ENCODE results near the gene ARFIP1.
"Not testable (repeated sequence)": the region's sequence is repeated elsewhere in the genome, so short reads cannot be mapped to it uniquely, and the experiment has no call there.

The ARFIP1 gene

DNA sequence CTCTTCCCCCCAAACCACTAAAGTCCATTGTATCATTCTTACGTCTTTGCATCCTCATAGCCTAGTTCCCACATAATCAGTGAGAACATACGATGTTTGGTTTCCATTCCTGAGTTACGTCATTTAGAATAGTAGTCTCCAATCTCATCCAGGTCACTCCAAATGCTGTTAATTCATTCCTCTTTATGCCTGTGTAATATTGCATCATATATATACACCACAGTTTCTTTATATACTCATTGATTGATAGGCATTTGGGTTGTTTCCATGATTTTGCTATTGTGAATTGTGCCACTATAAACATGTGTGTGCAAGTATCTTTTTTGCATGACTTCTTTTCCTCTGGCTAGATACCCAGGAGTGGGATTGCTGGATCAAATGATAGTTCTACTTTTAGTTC, 57.2 kb downstream of the ARFIP1 start:
- no peak for DNase-seq (ENCODE audit: low read depth in 1 of 2, low spot score in 1 of 2)

DNA sequence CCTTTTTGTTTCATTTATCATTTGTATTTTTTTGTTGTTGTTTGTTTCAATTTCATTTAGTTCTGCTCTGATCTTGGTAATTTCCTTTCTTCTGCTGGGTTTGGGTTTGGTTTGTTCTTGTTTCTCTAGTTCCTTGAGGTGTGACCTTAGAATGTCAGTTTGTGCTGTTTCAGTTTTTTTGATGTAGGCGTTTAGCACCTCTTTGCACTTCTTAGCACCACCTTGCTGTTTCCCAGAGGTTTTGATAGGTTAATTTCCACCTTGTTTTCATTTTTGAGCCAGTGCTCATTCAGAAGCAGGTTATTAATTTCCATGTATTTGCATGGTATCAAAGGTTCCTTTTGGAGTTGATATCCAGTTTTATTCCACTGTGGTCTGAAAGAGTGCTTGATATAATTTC, 60.0 kb downstream of the ARFIP1 start:
- not testable (repeated sequence) for DNase-seq (ENCODE audit: low read depth in 1 of 2, low spot score in 1 of 2)

DNA sequence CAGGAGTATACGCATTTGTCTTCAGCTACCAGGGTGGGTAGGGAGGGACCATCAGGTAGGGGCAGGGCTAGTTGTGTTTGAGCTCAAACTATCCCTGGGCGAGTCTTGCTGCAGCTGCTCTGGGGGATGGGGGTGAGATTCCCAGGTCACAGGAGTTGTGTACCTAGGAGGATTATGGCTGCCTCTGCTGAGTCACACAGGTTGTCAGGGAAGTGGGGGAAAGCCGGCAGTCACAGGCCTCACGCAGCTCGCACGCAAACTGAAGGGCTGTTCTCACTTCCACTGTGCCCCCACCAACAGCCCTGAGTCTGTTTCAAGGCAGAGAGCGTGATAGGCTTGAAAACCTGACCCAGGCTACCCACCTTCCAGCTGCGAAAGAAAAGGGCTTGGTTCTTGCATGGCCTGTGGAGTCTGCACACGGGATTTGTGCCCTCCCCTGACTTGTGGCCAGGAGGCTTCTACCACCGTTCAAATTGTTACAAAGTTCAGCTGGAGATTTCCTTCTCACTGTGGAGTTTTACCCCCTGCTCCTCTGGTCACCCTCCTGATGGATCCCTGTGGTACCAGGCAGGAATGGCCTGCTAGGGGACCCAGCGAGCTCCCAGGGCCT, 63.8 kb downstream of the ARFIP1 start:
- DNase-seq (ENCODE audit: low read depth in 1 of 2, low spot score in 1 of 2) = no peak

DNA sequence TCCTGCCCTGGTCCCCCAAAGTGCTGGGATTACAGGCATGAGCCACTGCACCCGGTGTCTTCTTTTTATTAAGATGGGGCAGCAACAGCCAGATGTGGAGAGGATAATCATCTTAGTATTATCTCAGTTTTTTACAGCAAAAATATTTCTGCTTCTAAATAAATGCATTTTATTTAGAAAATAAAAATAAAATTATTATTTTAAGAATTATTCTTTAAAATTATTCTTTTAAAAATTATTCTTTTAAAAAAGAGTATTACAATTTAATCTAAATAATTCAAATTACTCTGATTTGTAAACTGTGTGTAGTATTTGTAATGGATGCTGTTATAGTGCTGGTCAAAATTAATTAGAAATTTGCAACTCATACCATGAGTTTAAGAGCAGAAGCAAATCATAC, 67.6 kb downstream of the ARFIP1 start:
- DNase-seq (ENCODE audit: low read depth in 1 of 2, low spot score in 1 of 2) = no peak

DNA sequence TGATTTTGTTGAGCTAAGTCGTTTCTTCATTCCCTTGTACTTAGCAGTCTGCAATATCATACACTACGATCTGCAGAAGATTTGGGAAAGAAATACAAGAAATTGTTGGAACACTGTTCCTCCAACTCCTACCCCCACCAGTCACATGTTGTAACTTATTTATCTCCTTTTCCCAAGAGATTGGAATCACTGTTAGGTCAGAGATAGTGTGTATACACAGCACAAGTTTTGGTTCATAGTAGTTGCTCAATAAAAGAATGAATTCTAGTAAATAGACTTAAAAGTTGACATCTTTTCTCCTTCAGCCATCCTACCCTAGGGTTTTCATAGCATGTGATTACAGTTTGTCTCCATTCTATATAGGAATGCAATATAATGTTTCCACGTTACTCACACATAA, 68.8 kb downstream of the ARFIP1 start:
- DNase-seq (ENCODE audit: low read depth in 1 of 2, low spot score in 1 of 2) = no peak

DNA sequence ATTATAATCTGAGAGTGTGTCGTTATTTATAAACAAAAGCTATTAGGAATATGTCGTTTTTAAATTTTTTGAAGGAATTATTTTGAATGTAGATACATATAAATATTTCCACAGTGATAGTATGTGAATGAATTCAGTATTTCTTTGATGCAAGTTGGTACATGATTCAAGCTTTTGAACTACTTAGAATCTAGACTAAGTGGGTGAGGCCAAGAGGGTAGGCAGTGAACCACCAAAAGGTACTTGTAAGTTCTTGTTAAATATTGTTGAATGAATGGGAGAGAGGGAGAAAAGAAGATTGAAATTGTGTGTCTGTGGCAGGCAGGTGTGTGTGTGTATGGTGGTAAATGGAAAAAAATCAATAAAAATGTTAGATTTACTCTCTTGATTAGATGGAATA, 69.6 kb downstream of the ARFIP1 start:
- no peak for DNase-seq (ENCODE audit: low read depth in 1 of 2, low spot score in 1 of 2)

DNA sequence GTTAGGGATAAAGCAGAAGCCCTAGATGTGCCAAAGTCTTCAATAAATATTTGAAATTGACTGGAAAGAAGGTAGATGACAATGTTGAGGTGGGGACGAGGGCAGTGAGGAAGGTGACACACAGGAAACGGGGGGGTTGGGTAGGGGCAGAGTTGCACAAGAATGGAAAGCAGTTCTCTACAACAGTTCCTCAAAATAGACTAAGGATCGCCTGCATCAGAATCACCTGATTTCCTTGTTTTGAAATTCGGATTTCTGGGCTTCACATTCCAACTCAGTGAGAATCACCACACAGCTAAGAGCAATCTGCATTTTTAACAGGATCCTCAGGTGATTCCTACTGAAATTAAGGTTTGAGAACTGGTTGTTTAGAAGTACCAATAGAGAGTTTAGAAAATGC, 70.6 kb downstream of the ARFIP1 start:
- no peak for DNase-seq (ENCODE audit: low read depth in 1 of 2, low spot score in 1 of 2)

DNA sequence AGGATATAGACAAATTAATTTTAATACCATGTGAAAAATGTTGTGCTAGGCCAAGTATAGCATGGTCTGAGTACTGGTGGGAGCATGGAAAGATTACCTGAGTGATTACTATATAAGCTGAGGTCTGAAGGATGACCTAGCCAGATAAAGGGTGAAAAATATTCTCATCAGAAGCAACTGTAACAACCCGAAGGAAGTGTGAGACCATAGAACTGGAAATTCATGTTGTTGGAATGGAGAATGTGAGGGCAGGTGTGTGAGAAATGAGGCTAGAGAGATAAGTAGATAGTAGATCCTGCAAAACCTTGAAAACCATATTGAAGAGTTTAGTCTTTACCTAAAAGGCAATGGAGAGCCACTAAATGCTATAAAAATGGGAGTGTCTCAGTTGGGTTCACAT, 71.5 kb downstream of the ARFIP1 start:
- DNase-seq (ENCODE audit: low read depth in 1 of 2, low spot score in 1 of 2) = no peak

DNA sequence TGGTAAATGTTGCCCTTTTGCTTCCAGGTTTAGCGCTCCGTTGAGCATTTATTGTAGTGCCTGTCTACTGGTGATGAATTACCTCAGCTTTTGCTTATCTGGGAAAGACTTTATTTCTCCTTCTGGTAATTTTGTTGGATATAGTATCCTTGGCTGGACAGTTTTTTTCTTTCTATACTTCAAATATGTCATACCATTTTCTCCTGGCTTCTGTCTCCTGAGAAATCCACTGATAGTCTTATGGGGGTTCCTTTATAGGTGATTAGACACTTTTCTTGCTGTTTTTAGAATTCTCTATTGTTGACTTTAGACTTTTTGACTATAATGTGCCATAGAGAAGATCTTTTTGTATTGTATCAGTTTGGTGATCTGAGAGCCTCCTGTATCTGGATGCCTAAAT, 73.5 kb downstream of the ARFIP1 start:
- DNase-seq (ENCODE audit: low read depth in 1 of 2, low spot score in 1 of 2) = no peak

DNA sequence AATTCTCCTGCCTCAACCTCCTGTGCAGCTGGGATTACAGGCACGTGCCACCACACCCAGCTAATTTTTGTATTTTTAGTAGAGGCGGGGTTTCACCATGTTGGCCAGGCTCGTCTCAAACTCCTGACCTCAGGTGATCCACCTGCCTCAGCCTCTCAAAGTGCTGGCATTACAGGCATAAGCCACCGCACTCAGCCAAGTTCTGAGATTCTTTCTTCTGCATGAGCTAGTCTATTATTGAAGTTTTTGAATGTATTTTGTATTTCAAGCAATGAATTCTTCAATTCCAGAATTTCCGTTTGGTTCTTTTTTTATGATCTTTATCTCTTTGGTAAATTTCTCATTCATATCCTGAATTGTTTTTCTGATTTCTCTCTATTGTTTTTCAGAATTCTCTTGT, 74.3 kb downstream of the ARFIP1 start:
- not testable (repeated sequence) for DNase-seq (ENCODE audit: low read depth in 1 of 2, low spot score in 1 of 2)

DNA sequence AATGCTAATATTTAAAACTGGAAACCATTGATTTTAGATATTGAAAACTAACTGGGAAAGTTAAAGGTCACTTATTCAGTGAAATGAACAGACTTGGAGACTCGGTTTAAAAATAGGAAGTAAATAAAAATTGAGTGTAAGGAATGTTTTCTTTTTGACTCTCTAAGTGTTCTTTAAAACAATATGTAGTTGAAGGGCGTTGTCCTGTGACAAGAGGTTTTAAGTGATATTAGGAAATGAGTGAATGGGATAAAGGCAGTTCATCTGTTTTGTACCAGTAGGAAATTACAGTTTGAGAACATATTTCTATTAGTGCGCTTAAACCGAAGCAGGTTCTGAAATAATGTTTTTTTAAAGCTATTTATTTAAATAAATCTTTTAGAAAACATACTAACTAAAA, 77.2 kb downstream of the ARFIP1 start:
- no peak for DNase-seq (ENCODE audit: low read depth in 1 of 2, low spot score in 1 of 2)

DNA sequence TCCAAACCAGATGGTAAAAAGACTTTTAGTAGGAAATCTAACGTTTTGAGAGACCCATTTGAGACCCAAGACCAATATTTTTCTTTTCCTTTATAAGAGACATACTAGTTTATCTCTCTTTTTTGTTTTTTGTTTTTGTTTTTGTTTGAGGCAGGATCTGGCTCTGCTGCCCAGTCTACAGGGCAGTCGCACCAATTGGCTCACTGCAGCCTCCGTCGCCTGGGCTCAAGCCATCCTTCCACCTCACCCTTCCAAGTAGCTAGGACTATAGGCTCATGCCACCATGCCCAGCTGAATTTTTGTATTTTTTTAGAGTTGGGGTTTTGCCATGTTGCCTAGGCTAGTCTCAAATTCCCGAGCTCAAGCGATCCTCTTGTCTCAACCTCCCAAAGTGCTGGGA, 79.2 kb downstream of the ARFIP1 start:
- DNase-seq (ENCODE audit: low read depth in 1 of 2, low spot score in 1 of 2) = no peak

DNA sequence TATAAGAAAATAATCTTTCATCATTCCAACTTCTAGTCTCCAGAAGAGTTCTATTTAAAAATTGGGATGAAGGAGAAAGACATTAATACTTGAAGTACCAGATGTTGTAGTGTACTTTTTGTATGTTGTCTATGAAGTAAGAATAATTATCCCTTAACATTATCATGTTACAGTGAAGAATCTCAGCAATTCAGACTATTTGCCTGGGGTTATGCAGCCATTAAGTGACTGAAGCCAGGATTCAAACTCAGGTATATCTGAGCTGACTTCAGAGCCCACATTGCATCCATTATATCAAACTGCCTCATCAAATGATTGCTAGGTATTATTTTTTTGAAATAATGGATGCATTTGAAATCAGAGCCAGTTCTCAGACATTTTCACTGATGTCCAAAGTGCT, 80.3 kb downstream of the ARFIP1 start:
- DNase-seq (ENCODE audit: low read depth in 1 of 2, low spot score in 1 of 2) = no peak

DNA sequence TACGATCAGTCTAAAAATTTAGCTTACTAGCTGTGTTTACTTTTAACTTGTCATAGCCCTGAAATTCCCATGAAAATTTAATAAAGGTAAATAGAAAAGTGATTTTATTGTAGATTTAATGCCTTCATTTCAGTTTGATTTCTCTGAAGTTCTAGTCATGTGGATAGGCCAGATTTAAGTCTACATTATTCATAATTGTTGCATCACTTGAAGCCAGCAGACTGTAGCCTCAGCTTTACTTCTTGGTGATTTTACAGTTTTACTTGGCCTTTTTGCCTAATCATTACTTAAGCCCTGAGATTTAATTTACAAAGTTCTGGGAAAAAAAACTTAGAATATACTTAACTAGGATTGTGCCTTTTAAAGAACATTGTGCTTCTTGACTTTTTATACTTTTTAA, 82.9 kb downstream of the ARFIP1 start:
- no peak for DNase-seq (ENCODE audit: low read depth in 1 of 2, low spot score in 1 of 2)

DNA sequence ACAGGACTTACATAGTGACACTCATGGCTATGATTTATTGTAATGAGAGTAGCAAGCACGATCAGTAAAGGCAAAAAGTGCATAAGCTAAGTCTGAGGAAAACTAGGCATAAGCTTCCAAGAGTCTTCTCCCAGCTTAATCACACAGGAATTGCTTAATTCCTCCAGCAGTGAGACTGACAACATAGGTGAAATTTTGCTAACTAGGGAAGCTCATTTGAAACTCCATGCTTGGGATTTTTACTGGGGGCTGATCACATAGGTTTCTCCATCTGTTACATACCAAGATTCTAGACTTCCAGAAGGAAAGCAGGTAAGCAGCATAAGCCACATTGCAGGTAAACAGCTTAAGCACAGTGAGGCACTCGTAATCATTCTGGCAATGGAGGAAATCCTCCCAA, 84.6 kb downstream of the ARFIP1 start:
- DNase-seq (ENCODE audit: low read depth in 1 of 2, low spot score in 1 of 2) = no peak

DNA sequence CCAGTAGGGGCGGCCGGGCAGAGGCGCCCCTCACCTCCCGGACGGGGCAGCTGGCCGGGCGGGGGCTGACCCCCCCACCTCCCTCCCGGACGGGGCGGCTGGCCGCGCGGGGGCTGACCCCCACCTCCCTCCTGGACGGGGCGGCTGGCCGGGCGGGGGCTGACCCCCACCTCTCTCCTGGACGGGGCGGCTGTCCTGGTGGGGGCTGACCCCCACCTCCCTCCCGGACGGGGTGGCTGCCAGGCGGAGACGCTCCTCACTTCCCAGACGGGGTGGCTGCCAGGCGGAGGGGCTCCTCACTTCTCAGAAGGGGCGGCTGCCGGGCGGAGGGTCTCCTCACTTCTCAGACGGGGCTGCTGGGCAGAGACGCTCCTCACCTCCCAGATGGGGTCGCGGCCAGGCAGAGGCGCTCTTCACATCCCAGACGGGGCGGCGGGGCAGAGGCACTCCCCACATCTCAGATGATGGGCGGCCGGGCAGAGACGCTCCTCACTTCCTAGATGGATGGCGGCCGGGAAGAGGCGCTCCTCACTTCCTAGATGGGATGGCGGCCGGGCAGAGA, 86.8 kb downstream of the ARFIP1 start:
- not testable (repeated sequence) for DNase-seq (ENCODE audit: low read depth in 1 of 2, low spot score in 1 of 2)

DNA sequence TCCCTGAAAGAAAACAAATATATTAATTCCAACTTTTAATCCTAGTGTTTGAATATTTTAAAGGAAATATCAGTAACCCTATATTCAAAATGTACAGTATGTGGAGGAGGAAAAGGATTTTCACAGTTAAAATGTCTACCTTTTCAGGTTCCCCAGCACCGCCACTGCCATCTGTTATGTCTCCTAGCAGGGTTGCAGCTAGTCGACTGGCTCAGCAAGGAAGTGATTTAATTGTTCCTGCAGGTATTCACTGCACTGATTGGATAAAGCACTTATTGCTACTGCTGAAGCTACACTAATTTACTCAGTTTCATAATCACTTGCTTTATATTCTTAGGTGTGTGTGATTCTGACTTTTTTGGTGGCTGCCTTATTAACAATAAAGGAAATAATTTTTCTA, 90.9 kb downstream of the ARFIP1 start:
- DNase-seq (ENCODE audit: low read depth in 1 of 2, low spot score in 1 of 2) = no peak

DNA sequence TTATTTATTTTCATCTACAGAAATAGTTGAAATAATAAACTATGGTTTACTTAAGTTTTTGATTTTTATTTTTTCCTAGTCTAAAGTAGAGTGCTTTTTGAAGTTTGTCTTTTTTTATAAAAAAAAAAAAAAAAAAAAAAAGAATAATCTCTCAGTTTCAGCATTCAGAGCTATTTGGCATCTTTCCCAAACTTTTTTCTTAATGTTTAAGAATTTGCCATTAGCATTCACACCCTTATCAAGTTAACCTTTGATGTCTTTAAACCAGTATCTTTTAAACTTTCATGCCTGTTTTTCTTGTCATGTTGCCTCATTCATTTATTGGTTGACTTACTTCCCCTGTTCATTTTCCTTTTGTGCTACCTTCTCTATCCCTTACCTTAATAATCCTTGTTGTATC, 95.5 kb downstream of the ARFIP1 start:
- no peak for DNase-seq (ENCODE audit: low read depth in 1 of 2, low spot score in 1 of 2)

DNA sequence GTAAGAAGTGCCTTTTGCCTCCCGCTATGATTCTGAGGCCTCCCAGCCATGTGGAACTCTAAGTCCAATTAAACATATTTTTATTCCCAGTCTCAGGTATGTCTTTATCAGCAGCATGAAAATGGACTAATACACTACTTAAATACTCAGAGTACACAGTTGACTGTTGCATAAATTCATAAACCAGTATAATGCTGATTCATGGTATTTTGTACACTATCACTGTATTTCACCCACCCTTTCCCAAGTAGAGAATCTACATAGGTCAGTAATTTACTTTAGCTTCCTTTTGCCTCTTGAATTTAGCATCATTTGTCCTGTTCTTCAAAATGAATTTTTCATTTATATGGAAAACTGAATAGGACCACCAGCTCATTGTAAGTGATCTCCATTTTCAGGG, 98.1 kb downstream of the ARFIP1 start:
- DNase-seq (ENCODE audit: low read depth in 1 of 2, low spot score in 1 of 2) = no peak

DNA sequence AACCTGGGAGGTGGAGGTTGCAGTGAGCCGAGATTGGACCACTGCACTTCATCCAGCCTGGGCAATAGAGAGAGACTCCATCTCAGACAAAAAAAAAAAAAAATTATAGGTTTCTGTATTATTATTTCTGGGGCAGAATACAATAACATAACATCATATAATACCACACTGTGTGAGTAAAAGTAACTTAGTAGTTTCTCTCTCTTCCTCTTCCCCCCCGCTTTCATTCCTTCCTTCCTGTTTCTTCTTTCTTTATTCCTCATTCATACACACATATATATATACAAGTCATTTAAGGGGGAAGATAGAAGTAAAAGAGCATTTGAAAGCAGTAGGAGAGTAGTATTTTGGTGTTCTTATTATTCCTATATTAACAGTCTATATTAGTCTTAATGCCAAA, 100.5 kb downstream of the ARFIP1 start:
- no peak for DNase-seq (ENCODE audit: low read depth in 1 of 2, low spot score in 1 of 2)

DNA sequence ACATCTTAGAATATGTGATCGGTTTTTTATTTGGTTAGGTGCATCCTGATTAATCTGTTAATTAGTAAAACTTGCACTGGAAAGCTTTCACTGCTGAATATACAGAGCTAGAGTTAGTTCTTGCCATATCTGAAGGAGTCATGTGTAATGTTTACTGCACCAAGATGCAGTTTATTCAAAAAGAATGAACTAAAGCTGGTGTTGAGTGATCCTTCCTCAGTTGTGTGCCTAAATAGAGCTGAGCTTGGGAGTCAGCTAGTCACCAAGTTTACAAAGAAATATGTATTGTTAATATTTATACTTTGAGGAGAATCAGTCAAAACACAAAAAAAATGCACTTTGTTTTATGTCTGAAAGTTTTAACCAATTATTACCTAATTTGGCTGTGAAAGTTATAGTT, 102.2 kb downstream of the ARFIP1 start:
- DNase-seq (ENCODE audit: low read depth in 1 of 2, low spot score in 1 of 2) = no peak

DNA sequence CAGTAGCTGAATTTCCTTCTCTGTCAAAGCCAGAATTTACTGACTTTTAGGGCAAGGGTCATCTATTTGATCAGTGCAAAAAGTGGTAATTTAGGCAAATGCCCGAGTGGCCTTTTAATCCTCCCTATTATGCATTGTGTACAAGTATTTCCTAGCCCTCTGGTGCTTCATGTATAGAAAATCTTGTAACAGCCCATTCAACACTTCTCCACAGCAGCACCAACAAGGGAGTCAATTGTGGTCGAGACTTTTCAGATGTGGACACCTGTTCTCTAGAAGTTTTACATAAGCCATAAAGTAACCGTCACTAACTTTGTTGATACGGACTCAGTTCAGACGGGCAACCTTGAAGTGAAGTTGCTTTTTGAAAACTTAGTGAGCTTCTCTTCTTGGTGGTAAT, 105.4 kb downstream of the ARFIP1 start:
- no peak for DNase-seq (ENCODE audit: low read depth in 1 of 2, low spot score in 1 of 2)

DNA sequence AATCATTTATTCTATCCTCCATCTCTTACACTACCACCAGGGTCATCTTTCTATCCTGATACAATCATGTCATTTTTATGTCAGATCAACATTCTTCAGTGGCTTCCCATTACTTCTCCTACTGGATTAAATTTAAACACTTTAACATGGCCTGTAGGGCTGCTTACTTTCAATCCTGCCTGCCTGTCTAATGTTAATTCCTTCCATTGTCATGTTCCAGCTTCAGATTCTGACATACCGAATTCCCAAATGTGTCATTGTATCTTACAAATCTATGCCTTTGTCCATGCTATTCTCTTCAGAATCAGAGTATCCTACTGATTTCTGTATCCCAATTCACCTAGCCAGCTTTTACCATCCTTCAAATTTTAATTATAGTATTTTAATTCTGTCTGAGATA, 106.4 kb downstream of the ARFIP1 start:
- no peak for DNase-seq (ENCODE audit: low read depth in 1 of 2, low spot score in 1 of 2)

DNA sequence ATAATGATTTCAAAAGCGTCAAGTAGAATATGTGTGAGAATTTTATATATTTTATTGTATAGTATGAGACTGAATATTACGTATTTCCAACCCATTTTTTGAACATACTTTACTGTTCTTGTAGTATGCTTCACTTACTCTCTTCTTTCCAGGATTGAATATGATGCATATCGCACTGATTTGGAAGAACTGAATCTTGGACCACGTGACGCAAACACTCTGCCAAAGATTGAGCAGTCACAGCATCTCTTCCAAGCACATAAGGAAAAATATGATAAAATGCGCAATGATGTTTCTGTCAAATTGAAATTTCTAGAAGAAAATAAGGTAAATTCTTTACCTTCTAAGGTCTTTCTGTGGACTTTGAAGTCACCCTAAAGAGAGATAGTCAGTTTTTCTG, 108.2 kb downstream of the ARFIP1 start:
- no peak for DNase-seq (ENCODE audit: low read depth in 1 of 2, low spot score in 1 of 2)

Measured in stimulated activated CD4-positive, alpha-beta T cell treated with anti-CD3 and anti-CD28 coated beads, Interleukin-15, amount 100 ng/mL, for 1 hour (primary cell).